HG02763 (cell line): ENCODE measurements around the gene SPEG.

Experiments used
- ATAC-seq: cut with Tn5 transposase; IDR thresholded peaks from one replicate; pipeline ENCODE4 v1.9.1; 2021; ENCODE audit warnings: mild to moderate bottlenecking, moderate library complexity; ENCODE audit not compliant: unreplicated experiment

Gene SPEG

GRCh38 chr2:219509780-219510511, 75.3 kb downstream of the SPEG start:
- ATAC-seq, result no peak

GRCh38 chr2:219510512-219511135, 76.0 kb downstream of the SPEG start:
- ATAC-seq, result no peak

DNA sequence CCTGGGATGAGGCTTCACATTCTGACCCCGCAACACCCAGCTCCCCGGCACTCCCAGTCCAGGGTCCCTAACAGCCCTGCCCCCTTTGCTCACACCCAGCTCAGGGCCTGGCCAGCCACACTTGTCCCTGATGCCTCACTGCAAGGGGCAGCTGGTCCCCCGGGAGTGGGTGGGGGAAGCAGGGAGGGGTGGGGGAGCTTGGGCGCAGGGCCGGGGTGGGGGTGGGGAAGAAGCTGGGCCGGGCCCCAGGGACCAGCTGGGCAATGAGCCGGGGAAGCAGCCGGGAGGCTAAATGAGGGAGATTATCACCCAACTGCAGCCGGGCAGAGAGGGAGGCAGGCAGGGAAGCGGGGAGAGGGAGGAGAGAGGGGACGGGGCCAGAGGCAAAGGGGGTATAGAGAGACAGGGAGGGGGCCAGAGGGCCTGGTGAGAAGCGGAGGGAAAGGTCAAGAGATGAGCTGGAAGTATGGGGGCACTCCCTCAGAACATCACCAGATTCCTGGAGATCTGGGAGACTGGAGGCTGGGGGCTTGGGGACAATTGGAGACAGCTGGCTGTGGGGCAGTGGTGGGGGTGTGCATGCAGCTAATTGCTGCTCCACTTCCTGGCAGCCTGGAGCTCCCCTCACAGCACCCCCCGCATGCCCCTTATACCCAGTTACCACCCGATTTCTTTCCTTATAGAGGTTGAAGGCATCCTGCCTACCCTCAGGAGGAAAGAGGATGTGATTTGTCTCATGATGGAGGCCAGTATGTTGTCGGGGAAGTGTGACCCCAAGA, 77.1 kb downstream of the SPEG start:
- no peak for ATAC-seq

DNA sequence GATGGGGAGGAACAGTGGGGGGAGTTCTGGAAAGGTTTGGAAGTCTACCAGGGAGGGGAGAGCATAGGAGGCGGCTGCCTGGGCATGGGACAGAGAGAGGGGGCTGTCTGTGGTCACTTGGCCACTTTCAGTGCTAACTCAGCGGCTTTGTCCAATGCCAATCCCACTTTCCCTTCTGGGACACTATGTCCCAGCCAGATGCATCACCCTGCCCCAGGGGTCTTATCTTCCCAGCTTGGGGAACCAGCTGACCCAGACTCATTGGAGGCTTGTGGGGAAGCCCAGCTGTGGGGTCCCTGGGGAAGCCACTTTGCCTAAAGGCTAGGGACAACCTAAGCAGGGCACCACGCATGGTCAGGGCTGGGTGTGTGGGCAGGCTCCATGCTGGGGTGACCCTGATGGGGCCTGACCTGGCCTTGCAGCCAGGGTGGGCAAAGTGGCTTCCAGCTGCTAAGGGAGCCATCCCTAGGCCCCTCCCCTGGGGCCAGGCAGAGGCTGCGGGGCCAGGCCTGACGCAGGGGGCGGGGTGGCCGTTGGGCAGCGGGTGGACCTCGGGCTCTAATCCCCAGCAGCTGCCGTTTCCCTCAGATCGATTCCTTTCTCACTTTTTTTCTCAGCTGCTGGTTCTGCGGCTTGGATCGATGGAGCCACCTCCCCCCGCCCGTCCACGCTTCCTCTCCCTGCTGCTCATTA, 78.0 kb downstream of the SPEG start:
- ATAC-seq, result no peak

GRCh38 chr2:219513787-219514186, 79.1 kb downstream of the SPEG start:
- ATAC-seq, result no peak

GRCh38 chr2:219514196-219514761, 79.6 kb downstream of the SPEG start, which contains the start of gene ASIC4:
Gene ASIC4, plus strand, starts transcription at chr2:219514482. Its CDS starts 243 bp downstream, at chr2:219514725.
- no peak for ATAC-seq

- no peak for ATAC-seq
Observed at GRCh38 chr2:219514836-219515235, 80.2 kb downstream of the SPEG start.

- ATAC-seq, result no peak
Observed at GRCh38 chr2:219515874-219516629, 81.4 kb downstream of the SPEG start.

GRCh38 chr2:219516888-219517287, 82.2 kb downstream of the SPEG start:
- ATAC-seq, result no peak

DNA sequence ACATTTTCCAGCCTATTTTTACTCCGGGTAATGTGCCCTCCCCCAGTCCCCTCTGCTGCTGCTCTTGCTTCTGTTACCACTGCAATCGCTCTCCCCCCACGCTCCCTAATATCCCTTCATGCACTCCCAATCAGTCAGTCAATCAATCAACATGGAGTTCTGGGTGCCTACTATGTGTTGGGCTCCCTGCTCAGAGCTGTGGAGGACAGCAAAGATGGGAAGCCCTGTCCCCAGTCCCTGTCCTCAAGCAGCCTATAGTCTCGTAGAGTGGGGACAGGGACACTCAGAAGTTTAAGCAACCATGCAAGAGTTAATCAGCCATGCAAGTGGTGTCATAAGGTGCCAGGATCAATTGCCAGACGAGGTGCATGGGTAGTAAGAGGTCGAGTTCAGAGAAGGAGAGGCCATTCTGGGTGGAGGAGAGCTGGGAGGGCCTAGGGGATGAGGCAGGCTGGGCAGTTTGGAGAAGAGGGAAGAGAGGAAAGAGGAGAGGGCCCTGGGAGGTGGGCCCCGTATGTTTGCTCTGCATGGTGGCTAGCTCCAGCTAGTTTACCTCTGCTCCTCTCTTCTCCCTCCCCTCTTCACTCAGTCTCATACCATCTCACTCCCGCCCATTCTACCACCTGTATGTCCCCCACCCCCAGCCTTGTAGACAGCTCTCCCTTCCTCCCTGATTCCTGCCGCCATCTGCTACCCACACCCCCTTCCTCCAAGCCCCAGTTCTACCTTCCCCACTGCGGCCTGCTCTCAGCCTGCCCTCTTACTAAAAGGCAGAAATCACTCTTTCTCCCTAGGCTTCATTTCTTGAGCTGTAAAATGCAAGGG, 83.5 kb downstream of the SPEG start:
- ATAC-seq, result no peak

GRCh38 chr2:219519526-219519916, 84.9 kb downstream of the SPEG start:
- no peak for ATAC-seq

DNA sequence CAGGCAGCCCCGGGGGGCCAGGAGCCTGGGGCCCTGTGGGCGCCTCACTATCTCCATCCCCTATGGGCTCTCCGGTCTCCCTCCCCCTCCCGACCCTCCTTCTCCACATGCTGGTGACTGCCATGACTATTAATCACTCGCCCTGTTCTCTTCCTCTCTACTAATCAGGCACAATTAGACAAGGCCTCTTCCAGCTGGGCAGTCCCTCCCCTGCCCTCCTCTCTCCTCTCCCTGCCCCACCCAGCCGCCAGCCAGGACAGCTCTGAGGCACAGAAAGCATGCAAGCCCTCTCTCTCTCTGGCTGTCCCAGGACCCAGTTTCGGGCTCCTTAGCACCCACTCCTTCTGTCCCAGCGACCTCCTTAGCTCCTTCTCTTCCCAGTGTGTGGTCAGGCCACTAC, 85.4 kb downstream of the SPEG start:
- ATAC-seq, result no peak

DNA sequence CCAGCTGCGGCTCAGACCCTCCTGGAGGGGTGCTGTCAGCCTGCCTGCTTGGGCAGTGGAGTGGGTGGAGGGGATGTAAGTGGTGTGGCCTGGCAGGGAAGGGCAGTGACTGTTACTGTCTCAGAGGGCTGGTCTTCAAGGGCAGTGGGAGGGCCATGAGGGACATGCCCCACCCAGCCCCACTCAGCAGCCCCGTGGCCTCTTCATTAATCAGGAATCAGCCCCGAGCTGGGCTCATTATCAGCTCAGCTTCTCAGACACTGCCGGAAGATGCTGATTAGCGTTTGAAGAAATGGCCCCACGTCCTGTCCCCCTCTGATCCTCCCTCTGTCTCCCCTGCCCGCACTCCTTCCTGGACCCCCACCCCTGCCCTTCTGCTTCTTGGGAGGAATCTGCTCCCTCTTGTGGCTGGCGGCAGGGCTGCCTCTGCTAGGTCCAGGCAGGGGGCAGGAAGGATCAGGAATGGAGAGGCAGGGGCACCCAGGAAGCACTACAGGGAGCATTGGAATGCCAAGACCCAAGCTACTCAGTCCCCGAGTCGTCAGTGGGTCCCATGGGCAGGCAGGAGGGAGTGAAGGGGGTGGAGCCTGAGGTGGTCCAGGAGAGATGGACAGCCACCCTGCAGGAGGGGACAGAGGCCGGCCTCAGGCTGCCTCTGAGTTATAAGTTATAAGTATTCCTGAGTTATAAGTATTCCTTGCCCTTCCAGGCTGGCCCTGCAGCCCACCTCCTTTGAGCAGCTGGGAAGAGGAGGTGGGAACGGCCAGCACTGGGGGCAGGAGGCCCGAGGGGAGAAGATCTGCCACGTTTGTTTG, 86.6 kb downstream of the SPEG start:
- no peak for ATAC-seq

DNA sequence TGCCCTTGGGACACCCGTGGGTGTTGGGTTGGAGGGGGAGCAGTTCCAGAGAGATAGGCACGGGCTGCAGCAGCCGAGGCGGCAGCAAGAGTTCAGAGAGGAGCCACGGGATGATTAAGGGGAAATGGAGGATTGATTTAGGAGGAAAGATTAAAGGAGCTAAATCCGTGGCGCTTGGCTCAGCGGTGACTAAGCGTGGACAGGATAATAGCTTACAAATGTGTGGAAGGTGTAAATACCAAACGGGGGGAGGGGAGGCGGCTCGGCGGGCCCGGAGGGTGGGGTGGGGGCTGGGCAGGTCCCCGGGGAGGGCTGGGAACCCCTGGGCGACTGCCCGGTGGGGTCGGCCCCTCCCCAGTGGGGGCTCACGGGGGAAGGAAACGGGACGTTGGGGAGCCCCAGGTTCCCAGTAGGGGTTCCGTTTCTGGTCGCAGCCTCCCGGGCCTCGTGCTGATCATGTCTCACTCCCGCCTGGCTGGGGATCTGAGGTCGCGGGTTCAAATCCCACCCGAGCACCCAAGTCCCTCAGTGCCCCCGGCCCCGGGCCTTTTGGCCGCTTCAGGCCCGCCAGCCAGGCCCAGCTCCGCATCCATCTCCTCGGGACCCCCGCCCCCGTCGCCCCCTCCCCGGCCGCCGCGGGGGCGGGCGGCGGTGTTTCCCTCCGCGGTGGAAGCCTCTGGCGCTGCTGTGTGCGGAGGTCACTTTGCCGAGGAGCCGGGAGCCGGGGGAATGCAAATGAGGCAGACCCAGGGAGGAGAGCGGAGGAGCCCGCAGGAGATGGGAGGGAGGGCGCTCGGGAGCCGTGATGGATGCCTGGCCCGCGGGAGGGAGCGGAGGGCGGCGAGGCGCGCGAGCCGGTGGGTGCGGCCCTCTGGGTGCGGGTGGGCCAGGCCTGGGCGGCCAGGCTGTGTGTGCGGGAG, 87.7 kb downstream of the SPEG start:
- no peak for ATAC-seq

GRCh38 chr2:219523031-219523671, 88.5 kb downstream of the SPEG start:
- no peak for ATAC-seq

- ATAC-seq, result no peak
Observed at GRCh38 chr2:219524817-219525216, 90.2 kb downstream of the SPEG start.
